Mucosa of gallbladder (tissue), 1 donor: ENCODE measurements around the gene MAD2L1BP. TPM values are rescaled to one million over a fixed set of nuclear protein-coding genes. Genes with fewer than 3 reads are reported as not detected.

Experiments used
- DNase-seq: peaks from one replicate; pipeline ENCODE4 v3.0.0-alpha.2; 2020; ENCODE audit warnings: low spot score
- total RNA-seq: library from RNA; stranded (reverse); gene quantifications from one replicate; pipeline ENCODE4 v1.2.1, GENCODE V29; 2021
- donor health status: DM: no; HTN: no; CAD: no.

Gene MAD2L1BP
- total RNA-seq, 1 donor from 2014 or later = 21.1 TPM

GRCh38 chr6:43682724-43683429, 47.2 kb downstream of the MAD2L1BP start:
- no peak for DNase-seq

- no peak for DNase-seq
Observed at GRCh38 chr6:43683708-43684455, 48.2 kb downstream of the MAD2L1BP start.

GRCh38 chr6:43687079-43687436, 51.4 kb downstream of the MAD2L1BP start:
- DNase-seq = no peak

- DNase-seq = peak; percentile 84
Observed at GRCh38 chr6:43687437-43688347, 52.1 kb downstream of the MAD2L1BP start, which contains the start of gene MRPS18A. Gene MRPS18A (minus strand): TSS chr6:43687791. CDS start chr6:43687779, 12 bp downstream.

GRCh38 chr6:43689421-43689820, 53.8 kb downstream of the MAD2L1BP start:
- DNase-seq = no peak

Other genes with a start within 250 kb of the MAD2L1BP start
- gene ABCC10, start 208.3 kb upstream of the MAD2L1BP start, total RNA-seq = 46.8 TPM
- 0.37 TPM for gene DLK2, start 180.3 kb upstream of the MAD2L1BP start, total RNA-seq
- gene TJAP1, start 158.3 kb upstream of the MAD2L1BP start, total RNA-seq = 41.0 TPM
- 7.0 TPM for gene LRRC73, start 125.5 kb upstream of the MAD2L1BP start, total RNA-seq
- 155 TPM for gene YIPF3, start 118.9 kb upstream of the MAD2L1BP start, total RNA-seq
- 33.8 TPM for gene POLR1C, start 118.8 kb upstream of the MAD2L1BP start, total RNA-seq
- 31.6 TPM for gene XPO5, start 59.8 kb upstream of the MAD2L1BP start, total RNA-seq
- 12.9 TPM for gene POLH, start 59.7 kb upstream of the MAD2L1BP start, total RNA-seq
- 74.2 TPM for gene GTPBP2, start 6.6 kb upstream of the MAD2L1BP start, total RNA-seq
- gene RSPH9, start 9.2 kb downstream of the MAD2L1BP start, total RNA-seq = 0.58 TPM
- gene MRPS18A, start 52.0 kb downstream of the MAD2L1BP start, total RNA-seq = 44.3 TPM
- gene VEGFA, start 134.4 kb downstream of the MAD2L1BP start, total RNA-seq = 420 TPM